Measurements from ENCODE around the gene OXER1.

OXER1 gene

DNA sequence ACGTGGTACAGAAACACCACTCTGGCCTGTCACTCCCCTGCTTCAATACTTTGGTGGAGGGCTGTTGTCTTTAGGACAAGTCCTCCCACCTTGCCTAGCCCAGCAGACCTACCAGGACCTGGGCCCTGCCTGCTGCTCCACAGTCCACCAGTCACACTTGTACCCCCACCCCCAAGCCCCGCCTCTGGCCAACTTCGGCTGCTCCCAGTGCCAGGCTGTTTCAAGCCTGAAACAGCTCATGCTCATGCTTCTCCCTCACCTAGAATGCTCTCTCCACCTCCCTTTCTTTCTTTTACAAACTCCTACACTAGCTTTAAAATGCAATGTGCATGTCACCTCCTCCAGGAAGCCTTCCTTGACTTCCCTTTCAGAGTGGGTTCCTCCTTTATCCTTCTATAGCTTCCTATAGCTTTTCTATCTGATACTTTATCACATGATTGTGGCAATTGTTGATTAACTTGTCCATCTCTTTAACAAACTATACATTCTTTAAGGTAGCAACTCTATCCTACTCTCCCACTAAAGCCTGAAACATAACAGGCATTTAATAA is 4.8 kb upstream of the OXER1 start:
- no peak for DNase-seq

DNA sequence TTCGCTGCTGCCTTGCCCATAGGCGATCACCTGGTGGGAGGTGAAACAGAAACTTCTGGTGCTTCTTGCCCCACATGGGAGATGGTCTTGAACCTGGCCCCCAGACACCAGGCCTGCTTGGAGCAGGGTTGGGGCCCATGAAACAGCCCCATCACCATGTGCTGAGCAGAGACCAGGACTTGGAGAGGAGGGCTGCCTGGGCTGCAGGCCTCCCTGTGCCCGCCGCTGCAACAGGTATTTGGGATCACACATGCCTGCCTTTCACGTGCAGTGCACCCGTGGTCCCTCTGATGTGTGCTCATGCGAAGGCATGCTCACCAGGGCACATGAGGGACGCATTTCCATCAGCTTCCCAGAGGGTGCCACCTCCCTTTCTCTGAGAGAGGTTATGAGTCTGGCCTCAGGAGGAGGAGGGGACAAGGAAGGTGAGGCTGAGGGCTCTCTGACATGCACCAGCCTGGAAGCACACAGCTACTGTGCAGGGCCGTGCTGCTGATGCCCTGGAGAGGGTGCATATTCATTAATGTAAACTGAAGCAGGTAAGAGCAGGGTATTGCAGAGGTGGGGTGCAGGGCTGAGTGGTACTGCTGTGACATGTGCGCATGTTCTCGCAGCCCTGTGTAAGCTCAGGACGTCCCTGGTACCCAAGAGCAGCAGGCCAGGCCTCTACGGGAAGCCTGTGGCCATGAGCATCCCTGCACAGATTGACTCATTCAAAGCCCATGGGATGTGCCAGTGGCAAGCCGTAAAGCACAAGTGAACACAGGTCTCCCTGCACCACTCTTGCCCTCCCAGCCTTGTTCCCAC is 4.2 kb upstream of the OXER1 start:
- no peak for DNase-seq

DNA sequence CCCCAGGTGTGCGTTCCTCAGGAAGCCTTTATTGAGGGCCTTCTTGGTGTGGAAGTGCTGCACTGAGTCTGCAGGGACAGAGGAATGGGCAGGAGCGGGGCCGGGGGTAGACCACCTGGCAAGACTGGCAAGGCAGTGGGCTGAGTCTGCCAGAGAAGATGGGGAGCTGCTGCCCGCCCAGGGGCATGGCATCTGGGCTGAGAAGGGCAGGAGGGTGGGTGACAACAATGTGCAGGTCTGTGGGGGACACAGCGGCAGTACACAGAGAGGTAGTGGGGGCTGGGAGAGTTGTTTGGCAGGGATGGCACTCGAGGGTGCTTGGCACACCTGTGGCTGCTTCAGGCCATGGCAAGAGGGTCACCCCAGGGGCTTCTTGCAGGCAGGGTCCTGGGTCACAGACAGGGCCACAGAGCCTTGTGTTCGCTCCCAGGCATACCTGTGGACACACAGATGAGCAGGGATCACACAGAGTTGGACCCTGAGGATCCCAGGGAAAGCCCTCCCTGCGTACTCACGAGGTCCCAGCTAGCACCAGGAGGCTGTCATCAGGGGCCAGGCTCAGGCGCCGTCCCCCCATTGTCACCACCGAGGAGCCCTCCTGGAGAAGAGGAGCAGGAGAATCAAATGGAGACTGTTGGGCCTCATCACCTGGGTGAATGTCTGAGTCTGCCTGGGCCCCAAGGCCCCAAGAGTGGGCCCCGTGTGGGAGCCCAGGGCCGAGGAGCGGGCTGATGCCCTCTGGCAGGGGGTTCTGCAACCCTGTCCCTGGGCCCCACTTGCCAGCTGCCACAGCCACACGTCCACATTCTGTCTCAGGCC is 3.4 kb upstream of the OXER1 start:
- DNase-seq, result no peak

DNA sequence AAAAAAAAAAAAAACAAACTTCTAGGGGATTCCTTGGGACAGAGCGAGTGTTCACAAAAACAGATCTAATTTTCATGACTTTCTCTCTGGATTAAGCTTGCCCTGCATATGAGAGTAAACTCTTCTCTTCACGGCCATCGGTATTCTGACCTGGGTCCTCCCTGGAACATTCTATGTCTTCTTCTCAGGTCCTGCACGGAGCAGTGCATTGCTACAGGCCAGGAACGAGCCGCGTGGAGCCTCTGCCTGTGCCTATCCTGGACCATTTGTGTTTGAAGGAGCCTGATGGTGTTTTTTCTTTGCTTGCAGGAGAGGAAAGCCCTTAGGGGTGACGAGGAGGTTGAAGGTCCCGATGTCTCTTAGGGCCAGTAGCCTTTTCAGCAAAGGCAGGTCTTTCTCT is 1.8 kb upstream of the OXER1 start:
- DNase-seq, result no peak

DNA sequence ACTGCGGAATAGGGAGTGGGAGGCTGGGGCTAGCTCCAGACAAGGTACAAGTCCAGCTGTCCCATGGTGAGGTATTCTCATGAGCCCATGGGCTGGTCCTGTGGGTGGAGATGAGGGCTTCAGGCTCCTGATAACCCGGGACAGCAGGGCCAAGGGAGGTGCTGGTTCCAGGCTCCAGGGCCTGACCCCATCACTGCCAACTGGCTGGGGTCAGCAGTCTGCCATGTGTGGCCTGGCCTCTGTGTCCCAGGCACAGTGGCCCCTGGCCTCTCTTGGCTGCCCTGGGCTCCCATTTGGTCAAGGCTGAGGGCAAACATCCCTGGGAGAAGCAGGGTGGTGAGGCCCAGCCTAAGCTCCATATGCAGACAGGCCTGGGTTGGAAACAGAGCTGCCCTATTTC is 966 bp upstream of the OXER1 start:
- no peak for DNase-seq

DNA sequence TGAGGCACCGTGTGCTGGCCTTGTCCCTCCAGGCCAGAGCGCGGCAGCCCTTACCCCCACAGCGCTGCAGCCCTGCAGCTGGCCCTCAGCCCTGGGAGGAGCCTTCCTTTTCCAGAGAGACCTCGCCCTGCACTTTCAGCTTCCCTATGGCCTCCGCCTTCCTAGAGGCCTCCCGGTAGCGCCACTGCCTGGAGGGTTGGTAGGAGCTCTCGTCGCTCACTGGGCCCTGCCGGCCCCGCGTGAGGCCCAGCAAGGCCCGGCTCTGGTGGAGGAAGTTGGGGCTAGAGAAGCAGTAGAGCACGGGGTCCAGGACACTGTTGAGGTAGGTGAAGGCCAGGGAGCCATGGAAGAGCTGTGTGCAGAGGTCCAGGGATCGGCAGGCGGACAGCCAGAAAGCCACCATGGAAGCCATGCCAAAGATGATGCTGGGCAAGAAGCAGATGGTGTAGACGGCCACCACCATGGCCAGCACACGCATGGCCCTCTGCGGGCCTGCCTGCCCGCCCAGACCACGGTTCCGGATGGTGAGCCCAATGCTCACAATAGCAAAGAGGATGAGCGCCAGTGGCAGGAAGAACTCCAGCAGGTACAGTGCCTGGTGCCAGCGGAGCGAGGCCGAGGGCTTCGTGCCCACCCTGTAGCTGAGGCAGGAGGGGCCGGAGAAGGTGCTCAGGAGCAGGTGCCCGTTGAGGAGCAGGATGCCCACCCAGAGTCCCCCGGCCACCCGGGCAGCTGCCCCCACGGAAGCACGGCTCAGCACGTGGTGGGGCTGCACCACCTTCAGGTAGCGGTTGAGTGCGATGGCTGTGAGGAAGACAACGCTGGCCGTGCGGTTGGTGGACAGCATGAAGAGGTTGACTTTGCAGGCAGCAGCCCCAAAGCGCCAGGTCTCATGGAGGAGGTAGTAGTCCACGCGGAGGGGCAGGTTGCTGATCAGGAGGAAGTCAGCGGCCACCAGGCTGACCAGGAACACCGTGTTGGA is 821 bp downstream of the OXER1 start:
- no peak for DNase-seq

DNA sequence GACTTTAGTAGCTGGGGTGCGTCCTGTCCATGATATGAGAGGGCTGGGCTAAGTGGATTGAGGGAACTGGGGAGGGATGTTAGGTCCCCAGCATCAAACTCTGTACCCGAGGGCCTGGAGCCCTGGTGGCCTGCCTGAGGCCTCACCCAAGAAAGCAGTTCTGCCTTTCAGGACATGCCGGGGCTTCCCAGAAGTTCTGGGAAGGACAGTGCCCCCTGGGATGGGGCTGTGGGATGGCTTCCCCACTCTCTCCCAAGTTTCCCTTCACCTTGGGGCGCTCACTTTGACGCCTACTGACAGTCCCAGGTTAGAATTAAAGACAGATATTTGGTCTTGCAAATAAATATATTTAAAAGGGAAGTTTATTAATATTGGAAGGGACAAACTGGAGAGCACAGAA is 1.8 kb downstream of the OXER1 start:
- DNase-seq, result no peak

DNA sequence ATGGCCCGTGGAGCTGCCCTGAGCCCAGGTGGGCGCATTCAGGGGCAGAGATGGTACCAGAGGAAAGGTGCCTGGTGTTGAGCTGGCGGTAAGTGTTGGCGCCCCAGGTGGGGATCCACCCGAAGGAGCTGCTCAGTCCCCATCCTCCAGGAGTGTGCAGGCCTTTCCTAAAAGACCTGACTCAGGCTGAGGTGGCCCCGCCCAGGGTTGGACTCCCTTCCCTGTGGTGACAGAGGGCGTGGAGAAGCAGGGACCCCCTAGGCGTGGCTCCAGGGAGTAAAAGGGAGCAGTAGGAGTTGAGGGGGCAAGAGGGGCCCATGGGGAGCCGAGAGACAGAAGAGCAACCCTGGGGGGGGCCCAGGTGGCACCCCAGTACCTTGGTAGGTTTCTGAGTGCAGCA is 2.4 kb downstream of the OXER1 start:
- no peak for DNase-seq

DNA sequence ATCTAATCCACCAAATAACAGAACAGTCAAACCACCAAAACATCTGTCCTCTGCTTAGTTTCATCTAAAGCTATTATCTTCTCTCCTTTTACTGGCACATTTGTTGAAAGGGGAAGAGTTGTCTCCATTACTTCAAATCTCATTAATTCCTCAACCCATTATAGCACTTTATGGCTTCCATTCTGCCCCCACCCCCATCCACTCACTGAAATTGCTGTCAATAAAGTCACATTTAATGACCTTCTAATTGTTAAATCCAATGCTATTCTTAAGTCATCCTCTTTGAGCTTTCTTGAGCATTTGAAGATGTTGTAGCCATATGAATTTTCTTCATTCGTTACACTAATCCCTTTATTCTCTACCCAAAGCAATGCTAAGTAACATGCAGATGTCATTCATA is 5.2 kb downstream of the OXER1 start:
- DNase-seq, result no peak

DNA sequence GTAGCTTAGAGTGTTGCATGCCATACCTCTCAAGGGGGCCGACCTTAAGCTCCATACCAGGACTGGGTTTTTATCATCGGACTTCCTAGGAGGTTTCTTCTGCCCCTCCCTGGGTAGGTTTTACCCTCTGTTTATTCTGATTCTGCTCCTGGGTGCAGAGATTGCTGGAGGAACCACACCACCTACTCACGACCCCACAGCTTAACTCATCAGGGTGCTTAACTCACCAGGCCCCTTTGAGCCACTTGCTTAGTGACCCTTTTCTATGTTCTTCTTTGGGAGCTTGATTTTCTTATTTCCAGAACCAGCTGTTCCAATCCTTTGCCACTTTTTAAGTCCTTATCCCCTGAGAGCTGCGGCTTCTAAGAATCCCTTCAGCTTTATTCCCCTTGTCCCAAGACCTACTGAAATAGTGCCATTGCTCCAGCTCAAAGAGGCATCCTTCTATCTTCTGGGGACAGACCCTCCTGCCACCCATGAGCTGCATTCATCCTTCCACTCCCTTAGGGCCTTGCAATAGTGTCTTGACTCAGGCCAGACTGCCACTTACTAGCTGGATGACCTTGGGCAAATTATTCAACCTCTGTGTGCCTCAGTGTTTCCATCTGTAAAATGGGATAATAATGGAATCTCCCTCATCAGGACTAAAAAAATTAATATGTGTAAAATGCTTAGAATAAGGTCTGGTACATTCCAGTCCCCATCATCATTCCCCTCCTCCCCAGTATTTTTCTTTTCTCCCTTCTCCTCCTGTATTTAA is 5.8 kb downstream of the OXER1 start:
- DNase-seq, result no peak

DNA sequence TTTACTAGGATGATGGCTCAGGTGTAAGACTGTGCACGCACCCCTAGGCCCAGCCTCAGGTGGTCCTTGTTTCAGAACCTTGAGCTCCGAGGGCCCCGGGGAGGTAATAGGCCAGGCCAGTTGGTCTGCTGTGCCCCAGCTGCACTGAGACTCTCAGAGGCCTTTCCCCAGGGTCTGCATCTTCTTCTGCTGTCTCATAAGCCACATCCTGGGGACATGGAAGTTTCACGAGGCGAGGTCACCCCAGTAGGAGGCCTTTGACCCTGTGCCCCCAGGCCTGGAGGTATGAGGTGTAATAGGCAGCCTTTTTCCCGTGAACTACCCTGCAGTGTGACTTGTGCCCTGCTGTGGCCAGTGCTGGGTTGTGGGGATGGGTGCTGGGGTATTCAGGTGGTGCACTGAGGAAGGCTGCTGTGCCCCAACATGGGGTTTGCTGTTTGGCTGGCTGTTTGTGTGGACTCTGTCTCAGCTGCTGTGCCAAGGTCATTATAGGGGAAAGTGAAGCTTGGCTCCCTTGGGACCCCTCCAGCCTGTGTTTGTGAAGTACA is 6.9 kb downstream of the OXER1 start:
- DNase-seq, result no peak

DNA sequence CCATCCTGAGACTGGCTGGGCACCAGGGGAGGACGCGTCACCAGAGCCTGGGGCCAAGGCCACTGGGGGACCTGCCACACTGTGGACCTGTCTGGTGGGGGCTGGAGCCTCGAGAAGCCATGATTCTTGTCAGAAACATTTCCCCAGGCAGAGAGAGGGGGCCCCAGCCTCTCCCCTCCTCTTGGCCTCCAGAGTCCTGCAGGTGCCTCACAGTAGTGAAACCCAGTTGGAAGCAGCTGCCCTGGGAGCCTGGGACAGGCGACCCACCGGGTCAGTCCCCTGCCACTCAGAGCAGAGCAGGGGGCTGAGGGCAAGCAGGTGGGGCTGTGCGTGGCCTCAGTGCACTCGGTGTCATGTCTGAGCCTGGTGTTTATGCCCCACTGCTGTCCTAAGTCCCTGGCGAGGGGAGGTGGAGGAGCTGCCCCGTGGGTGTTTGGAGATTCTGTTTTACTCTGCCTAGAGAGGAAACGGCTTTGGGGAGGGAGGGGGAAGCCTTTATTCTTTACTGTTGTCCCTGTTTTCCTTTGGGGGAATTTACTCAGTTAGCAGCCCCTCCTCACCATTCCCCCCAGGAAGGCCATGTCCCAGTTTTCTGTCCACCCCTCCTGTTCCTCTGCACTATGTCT is 7.7 kb downstream of the OXER1 start:
- DNase-seq, result no peak

DNA sequence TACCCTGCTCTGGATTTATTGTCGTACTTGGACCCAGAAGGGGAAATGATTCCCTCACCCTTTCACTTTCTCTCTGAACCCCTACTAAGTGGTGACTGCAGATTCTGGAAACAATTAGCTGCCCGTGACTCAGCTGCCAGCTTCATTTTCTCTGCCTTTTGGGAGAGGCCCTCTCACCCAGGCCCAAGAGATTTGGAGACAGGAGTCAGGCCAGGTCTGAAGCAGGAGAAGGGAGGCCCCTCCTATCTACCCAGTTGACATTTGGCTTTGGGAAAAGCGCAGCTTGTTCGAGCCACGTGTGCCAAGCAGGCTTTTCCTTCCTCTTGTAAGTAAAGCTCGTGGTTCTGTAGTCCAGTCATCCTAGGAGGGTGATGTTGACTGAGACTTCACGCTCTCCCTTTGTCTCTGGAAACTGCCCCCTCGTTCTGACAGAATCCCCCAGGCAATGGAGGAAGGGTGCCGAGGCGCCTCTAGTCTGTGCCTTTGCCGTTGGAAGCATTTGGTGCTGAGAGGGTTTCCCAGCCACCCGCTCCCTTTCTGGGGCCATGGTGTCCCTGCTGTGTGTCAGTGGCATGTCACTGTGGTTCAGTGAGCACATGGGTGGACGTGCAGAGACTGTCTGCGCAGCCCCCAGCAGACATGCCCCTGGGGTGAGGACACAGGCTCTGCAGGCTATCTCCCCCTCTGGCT is 8.6 kb downstream of the OXER1 start:
- peak; percentile 70 for DNase-seq

DNA sequence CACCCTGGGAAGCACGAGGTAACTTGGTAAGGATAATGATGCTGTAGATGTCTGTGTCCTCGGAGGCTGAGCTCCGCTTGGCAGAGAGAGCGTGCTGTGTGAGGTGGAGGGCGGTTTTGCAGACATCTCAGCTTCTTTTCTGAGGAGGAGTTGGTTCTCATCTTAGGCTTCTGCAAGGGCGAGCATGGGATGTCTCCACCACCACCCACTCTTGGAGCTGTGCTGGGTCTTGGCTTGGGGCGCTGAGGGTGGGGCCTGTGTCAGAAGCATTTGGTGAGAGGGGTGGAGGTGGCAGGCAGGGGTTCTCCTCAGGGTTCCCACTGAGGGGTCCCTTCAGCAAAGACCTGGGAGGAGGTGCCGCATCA is 9.2 kb downstream of the OXER1 start:
- DNase-seq, result no peak

DNA sequence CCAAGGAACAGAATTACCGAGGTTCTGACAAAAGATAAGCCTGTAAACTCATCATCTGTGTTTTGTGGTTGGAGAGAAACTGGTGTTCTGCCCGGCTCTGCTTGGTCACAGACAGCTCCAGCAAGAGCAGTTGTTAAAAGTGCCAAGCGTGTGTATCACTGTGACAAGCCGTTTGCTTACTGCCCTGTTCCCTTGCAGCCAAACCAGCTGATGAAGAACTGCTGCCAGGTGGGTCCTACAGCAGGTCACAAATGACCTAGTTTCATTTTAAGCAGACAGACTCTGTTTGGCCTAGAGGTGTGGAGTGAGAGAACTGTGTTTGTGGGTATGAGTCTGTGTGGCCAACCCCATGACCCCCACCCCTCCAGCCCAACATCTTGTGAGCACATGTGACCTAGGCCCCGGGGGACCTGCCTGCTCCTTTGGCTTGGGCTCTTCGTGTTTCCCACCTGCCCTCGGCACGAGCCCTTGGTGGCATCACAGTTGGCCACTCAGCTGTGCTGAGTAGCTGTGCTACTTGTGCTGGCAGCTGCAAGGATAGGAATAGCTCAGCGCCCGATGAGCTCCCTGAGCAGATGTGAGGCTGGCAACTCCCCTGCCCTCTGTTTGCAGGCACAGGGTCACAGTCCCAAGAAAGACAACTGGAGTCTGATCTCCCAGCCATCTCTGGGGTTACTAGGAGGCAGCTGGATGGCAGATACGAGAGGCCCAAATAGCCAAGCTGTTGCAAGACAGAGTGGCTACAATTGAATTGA is 9.7 kb downstream of the OXER1 start:
- no peak for DNase-seq

DNA sequence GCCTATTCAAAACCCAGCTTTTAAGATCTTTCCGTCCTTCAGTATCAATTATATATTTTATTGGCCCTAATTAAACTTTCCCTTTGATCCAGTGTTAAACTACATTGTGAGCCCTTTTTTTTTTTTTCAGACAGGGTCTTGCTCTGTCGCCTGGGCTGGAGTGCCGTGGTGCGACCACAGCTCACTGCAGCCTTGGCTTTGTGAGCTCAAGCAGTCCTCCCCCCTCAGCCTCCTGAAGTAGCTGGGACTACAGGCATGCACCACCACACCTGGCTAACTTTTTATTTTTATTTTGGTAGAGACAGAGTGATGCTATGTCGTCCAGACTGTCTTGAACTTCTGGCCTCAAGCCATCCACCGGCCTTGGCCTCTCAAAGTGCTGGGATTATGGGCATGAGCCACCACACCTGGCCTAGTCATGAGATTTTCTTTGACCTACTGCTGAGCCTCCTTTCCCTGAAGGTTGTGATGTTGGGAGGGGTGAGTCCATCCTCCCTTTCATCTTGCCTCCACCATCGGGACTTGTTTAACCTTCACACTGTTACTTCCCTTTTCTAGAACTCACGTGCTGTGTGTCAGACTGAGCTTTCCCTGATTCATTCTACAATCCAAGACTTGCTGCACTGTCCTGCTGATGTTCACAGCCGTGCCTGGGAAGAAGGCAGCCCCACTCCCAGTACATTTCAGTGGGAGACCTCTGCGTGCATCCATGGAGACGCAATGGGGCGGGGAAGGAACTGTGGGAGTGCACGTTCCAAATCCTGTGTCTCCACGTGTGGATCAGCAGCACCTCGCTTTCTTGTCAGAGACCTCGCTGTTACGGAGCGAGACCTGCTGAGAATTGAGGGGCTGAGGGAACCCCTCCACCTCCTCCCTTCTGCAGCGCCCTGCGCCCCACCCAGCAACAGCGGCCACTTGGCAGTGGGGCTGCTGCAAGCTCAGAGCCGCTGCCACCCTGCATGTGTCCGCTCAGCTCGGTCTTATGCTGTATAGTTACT is 10.8 kb downstream of the OXER1 start:
- no peak for DNase-seq

DNA sequence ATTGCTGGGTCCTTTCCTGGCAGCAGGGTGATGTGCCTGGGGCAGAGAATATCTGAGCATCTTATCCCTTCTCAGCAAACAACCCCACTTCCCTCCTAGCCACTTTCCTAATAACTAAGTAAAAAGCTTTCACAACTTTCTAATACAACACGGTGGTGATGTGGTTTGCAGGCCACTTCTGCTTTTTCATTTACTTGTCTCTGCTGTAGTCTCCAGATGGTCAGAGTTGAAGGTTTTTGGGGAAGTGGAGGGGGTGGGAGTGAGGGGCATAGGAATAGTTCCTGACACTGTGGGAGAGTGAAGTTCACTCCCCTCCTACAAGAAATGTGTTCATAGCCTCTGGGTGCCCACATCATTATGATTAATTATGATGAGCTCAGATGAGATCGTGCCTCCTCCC is 11.6 kb downstream of the OXER1 start:
- no peak for DNase-seq

DNA sequence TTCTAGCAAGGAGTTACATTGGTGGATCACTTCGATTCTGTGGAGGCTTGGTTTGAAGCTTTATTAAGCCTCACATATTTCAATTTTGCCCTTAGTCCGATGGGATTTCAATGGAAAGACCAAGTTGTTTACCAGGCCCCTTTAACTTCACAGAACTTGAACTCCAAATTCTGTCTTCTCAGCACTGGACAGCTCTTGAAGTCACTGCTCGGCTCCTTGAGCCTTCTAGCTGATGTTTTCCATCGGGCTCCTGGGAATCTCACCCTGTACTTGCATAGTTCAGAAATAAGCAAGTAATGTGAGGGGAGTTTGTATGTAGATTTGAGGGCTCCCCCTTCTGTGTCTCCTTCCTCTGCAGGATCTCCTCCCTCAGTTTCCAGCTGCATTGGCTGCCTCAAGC is 15.1 kb downstream of the OXER1 start:
- no peak for DNase-seq

DNA sequence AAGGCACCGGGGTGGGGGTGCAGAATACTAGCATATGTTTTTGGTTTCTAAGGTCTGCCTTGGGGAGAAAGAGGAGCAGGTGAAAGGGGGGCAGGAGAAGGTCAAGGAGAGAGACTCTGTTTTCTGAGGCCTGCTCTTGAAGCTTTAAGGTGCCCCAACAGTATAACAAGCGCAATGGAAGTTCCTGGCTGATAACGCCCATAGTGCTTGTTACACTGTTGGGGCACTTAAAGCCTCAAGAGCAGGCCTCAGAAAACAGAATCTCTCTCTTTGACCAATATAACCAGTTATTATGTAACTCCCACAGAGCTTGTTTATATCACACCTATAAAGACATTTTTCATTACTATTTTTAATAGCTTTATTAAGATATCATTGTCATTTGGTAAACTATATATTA is 16.5 kb downstream of the OXER1 start:
- no peak for DNase-seq
